Amniotic stem cell (primary cell): ENCODE data around the gene B4GALT5.

ENCODE experiments used
- DNase-seq: peaks from one replicate; lab custom pipeline; 2025; lab: John Stamatoyannopoulos, UW

B4GALT5 gene

DNA sequence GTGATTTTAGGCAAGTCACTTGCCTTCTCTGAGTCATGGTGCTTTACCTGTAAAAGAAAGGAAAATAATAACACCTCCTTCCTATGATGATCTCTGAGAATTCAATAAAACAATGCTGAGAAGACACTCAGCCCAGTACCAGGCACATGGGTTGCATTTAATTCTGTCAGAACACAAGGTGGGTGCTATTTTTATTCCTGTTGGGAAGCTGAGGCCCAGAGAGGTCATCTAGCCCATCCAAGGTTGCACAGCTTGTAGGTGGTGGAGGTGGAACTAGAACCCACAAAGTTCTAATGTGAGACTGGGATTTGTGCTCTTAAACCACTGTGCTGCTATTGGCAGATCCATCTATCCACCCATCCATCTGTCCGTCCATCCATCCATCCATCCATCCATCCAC lies 106.1 kb downstream of the B4GALT5 start:
- no peak for DNase-seq

- DNase-seq = no peak
These were observed 110.5 kb downstream of the B4GALT5 start for GRCh38 chr20:49603209-49603627.

GRCh38 chr20:49602345-49603208 lies 111.1 kb downstream of the B4GALT5 start:
- DNase-seq = no peak

GRCh38 chr20:49601153-49601924 lies 112.3 kb downstream of the B4GALT5 start:
- DNase-seq = no peak

GRCh38 chr20:49599746-49600113 lies 113.9 kb downstream of the B4GALT5 start:
- DNase-seq = no peak

DNA sequence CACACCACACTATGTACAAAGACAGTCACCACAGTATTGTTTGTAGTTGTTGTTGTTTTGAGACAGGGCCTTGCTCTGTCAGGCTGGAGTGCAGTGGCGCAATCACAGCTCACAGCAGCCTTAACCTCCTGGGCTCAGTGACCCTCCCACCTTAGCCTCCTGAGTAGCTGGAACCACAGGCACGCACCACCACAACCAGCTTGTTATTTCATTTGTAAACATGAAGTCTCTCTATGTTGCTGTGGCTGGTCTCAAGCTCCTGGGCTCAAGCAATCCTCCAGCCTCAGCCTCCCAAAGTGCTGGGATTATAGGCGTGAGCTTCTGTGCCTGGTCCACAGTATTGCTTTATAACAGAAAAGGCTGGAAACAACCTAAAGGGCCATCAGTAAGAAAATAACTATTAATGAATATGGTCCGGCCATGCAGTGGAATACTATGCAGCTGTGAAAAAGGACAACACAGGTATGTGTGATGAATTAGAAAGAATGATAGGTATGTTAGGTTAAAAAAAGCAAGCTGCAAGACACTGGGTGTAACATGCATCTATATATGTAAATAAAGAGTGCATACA lies 115.8 kb downstream of the B4GALT5 start:
- DNase-seq = no peak

DNA sequence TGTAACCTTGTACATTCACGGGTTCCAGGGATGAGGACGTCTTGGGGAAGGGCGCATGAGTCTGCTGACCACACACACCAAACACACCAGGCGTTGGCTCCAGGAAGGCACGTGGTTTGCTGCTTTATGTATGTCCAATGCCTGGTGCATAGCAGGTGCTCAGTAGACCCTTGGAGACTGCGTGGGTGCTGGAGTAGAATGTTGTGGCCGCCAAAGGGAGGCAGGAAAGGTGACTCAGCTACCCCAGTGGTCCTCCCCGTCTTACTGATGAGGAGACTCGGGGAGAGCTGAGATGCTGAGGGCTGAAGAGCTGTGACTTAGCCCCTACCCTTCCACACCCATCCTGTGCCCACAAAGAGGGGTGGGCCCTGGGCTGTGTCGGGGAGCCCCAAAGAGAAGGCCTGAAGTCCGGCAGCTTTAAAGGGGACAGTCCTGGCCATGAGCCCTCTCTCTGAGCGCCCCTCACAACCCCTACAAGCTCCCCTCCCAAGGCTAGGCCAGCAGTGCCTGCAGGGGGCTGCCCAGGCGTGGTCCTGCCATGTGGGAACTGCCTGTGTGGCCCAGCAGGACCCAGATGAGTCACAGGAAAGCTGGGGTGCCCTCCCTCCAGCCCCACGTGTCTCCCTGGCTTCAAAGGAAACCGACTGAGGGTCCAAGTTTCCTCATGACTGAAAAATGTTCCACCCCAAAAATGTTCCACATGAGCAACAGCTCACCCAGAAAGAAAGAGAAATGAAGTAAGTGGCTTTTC lies 117.7 kb downstream of the B4GALT5 start:
- DNase-seq = no peak

GRCh38 chr20:49595346-49595745 lies 118.3 kb downstream of the B4GALT5 start:
- no peak for DNase-seq

DNA sequence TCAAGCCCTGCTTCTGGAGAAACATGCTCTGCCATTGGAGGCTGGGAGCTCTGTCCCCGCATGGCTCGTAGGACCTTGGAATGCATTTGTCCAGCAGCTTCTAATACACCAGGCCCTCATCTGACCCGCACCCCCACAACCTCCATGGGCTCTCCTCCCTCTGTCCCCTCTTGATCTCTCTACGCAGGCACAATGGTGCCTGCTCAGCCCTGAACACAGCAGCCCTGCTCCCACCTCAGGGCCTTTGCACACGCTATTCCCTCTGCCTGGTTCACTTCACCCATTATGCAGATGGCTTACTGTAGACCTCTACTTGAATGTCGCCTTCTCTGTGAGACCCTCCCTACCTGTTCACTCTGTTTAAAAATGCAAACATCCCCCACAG lies 118.8 kb downstream of the B4GALT5 start:
- no peak for DNase-seq

DNA sequence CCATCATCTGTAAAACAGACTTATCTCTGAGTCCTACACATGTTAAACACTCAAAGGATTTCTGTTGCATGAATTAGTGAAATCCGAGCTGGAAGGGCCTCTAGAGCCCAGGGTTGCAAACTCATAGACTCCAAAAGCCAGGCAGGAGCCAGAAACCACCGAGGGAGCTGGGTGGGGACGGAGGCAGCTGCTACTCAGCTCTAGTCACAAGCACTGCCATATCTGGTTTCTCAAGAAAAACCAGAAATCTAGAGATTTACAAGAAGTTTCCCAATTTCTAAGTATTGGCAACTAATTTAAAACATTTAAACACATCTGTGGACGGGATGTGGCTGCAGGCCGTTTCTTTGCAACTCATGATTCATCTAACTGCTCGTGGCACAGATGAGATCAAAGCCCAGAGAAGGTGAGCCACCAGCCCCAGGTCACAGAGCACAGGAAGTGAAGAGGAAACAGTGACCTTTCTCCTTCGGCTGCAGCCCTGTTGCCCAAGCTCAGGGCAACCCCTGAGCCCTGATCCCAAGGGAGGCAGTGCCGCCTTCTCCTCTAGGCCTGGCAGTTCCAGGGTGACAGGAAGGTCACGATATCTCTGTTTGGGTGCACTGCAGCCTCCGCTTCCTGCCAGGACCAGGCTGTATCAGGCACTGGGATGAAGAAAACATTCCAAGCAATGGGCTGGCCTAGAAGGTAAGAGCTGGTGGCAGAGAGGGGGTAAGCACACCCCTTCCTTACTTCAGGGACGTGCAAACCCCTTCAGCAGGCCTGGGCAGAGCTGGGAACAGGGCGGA lies 119.3 kb downstream of the B4GALT5 start:
- DNase-seq = peak; percentile 54

GRCh38 chr20:49593466-49594142 lies 120.1 kb downstream of the B4GALT5 start:
- no peak for DNase-seq

- no peak for DNase-seq
These were observed 121.6 kb downstream of the B4GALT5 start for GRCh38 chr20:49592120-49592519.

DNA sequence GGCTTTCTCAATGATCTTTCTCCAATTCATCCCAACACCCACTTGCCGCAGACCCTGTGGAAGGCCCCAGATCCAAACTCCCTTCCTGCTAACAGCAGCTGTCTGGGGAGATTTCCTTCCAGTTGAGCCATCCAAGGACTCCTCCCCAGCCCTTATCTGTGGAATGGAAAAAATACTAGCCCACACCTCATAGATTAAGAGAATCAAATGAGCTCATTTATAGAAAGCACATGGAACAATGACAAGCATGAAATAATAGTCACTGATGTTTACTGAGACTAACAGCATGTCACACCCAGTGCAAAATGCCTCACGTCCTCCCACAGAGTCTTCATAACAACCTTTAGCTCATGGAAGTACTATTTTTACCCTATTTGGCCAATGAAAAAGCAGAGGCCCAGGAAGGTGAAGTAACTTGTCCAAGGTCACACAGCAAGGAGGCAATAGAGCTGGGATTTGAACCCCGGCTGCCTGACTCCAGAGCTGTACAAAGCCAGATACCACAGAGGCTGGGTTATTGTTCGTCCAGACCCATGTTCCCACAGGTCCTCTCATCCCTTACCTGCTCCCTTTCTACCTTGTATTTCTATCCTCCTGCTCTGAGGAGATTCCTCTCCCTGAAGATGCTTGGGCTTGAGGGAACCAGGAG lies 122.3 kb downstream of the B4GALT5 start:
- no peak for DNase-seq

- no peak for DNase-seq
These were observed 123.3 kb downstream of the B4GALT5 start for GRCh38 chr20:49590163-49591017.

DNA sequence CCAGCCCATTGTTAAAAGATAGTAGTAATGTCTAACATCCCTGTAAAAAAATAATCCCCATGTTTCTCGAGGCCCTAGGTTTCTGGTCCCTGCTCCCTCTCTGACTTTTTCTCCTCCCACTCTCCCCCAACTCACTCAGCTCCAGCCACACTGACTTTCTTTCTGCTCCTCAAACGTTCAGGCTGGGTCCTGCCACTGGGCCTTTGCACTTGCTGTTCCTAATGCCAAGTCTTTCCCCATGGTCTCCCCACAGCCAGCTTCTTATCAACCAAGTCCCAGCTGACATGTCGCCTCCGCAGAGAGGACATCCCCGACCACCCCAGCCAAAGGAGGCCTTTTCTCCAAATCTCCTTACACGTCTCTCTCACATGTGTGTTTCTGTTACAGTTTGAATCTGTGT lies 123.9 kb downstream of the B4GALT5 start:
- no peak for DNase-seq

GRCh38 chr20:49587111-49587570 lies 126.5 kb downstream of the B4GALT5 start:
- peak; percentile 82 for DNase-seq

- no peak for DNase-seq
These were observed 128.0 kb downstream of the B4GALT5 start for GRCh38 chr20:49585585-49586245.
